ENCODE results near the gene SYNPO2. TPM values are rescaled to one million over a fixed set of nuclear protein-coding genes. Genes with fewer than 3 reads are reported as not detected.
A peak's percentile ranks its signal among the peaks of the same experiment; 100 is the strongest.

The SYNPO2 gene
- total RNA-seq, 1 experiment from 2014 or later: 0.87 TPM

GRCh38 chr4:118941799-118942198 is 53.1 kb downstream of the SYNPO2 start:
- intact Hi-C loops (cut with micrococcal nuclease; ENCODE audit: unreplicated experiment): no loop called here
- H3F3A ChIP-seq (ENCODE audit: insufficient read depth, low read depth): no peaks in the 10 kb centered on the region
- H3K4me2 ChIP-seq: no peak overlapping the region
- no peaks in the 10 kb centered on the region for H3K9me2 ChIP-seq (ENCODE audit: insufficient read depth)
- H3K79me2 ChIP-seq (ENCODE audit: low read depth): no peaks in the 10 kb centered on the region
- no peaks in the 10 kb centered on the region for H3K36me3 ChIP-seq (ENCODE audit: low read depth)
- CTCF ChIA-PET: no interaction called here
- no peak for DNase-seq
- no peak overlapping the region for H2AFZ ChIP-seq
- 0 out of 2 replicates have a peak, but pooled peaks cover 7% of the 10 kb centered on the region for H3K4me1 ChIP-seq (replicated peaks; ENCODE audit: insufficient read depth)
- H4K20me1 ChIP-seq (ENCODE audit: insufficient read depth): no peaks in the 10 kb centered on the region
- POLR2A ChIA-PET (ENCODE audit: unreplicated experiment): no interaction called here
- no peak overlapping the region for H3K4me3 ChIP-seq
- H3K27me3 ChIP-seq (ENCODE audit: insufficient read depth, low read depth): no peaks in the 10 kb centered on the region
- H3K9me3 ChIP-seq (ENCODE audit: insufficient read depth, low read depth): no peaks in the 10 kb centered on the region
- no TSS peak for BruUV-seq (replicated peaks)
- no peak for TF ChIP-seq EZH2 (IDR thresholded peaks at IDR 0.05; ENCODE audit: low read depth)
- TF ChIP-seq CTCF (conservative IDR thresholded peaks at IDR 0.05): no peak
- H3K27ac ChIP-seq: no peak overlapping the region

- 0 out of 2 replicates have a peak, but pooled peaks cover 7% of the 10 kb centered on the region for H3K4me1 ChIP-seq (replicated peaks; ENCODE audit: insufficient read depth)
- no peaks in the 10 kb centered on the region for H3K36me3 ChIP-seq (ENCODE audit: low read depth)
- ChIA-PET CTCF (no interaction called here), POLR2A (ENCODE audit: unreplicated experiment) (no interaction called here)
- no peak overlapping the region for H3K4me2 ChIP-seq
- H3K9me2 ChIP-seq (ENCODE audit: insufficient read depth): no peaks in the 10 kb centered on the region
- H4K20me1 ChIP-seq (ENCODE audit: insufficient read depth): no peaks in the 10 kb centered on the region
- intact Hi-C loops (cut with micrococcal nuclease; ENCODE audit: unreplicated experiment): no loop called here
- H3K4me3 ChIP-seq: no peak overlapping the region
- no peaks in the 10 kb centered on the region for H3K9me3 ChIP-seq (ENCODE audit: insufficient read depth, low read depth)
- no peaks in the 10 kb centered on the region for H3K79me2 ChIP-seq (ENCODE audit: low read depth)
- no peak overlapping the region for H2AFZ ChIP-seq
- H3F3A ChIP-seq (ENCODE audit: insufficient read depth, low read depth): no peaks in the 10 kb centered on the region
- TF ChIP-seq CTCF (conservative IDR thresholded peaks at IDR 0.05): no peak
- no peak for TF ChIP-seq EZH2 (IDR thresholded peaks at IDR 0.05; ENCODE audit: low read depth)
- no TSS peak for BruUV-seq (replicated peaks)
- DNase-seq: peak in 1 of 2 experiments; percentile 59
- no peaks in the 10 kb centered on the region for H3K27me3 ChIP-seq (ENCODE audit: insufficient read depth, low read depth)
- no peak overlapping the region for H3K27ac ChIP-seq
These were observed 53.8 kb downstream of the SYNPO2 start for GRCh38 chr4:118942465-118942864.

GRCh38 chr4:118947095-118947494 is 58.4 kb downstream of the SYNPO2 start:
- no peak for TF ChIP-seq EZH2 (IDR thresholded peaks at IDR 0.05; ENCODE audit: low read depth)
- TF ChIP-seq CTCF (conservative IDR thresholded peaks at IDR 0.05): no peak
- Histone ChIP-seq H3K9me2 (ENCODE audit: insufficient read depth) (no peaks in the 10 kb centered on the region), H3K9me3 (ENCODE audit: insufficient read depth, low read depth) (no peaks in the 10 kb centered on the region), H3K27me3 (ENCODE audit: insufficient read depth, low read depth) (no peaks in the 10 kb centered on the region), H3K79me2 (ENCODE audit: low read depth) (no peaks in the 10 kb centered on the region), H2AFZ (no peak overlapping the region), H3K4me2 (no peak overlapping the region), H4K20me1 (ENCODE audit: insufficient read depth) (no peaks in the 10 kb centered on the region), H3K4me1 (replicated peaks; ENCODE audit: insufficient read depth) (0 out of 2 replicates have a peak, but pooled peaks cover 2% of the 10 kb centered on the region), H3K27ac (no peak overlapping the region), H3F3A (ENCODE audit: insufficient read depth, low read depth) (no peaks in the 10 kb centered on the region), H3K4me3 (no peak overlapping the region), H3K36me3 (ENCODE audit: low read depth) (no peaks in the 10 kb centered on the region)
- no TSS peak for BruUV-seq (replicated peaks)
- ChIA-PET POLR2A (ENCODE audit: unreplicated experiment) (no interaction called here), CTCF (no interaction called here)
- no peak for DNase-seq
- intact Hi-C loops (cut with micrococcal nuclease; ENCODE audit: unreplicated experiment): no loop called here

Measured in PC-9 (cell line).